Left ventricle myocardium inferior (tissue), 1 donor: ENCODE data around the gene BBLN. TPM values are rescaled to one million over a fixed set of nuclear protein-coding genes. Genes with fewer than 3 reads are reported as not detected.

Experiments
- DNase-seq: peaks from one replicate; pipeline ENCODE4 v3.0.0-alpha.2; 2020
- H3K27ac ChIP-seq: fragments of 200-600 bp; replicated peaks from 2 replicates; pipeline ENCODE4 v1.8.0; 2021
- H3K27me3 ChIP-seq: fragments of 200-600 bp; 2 replicates; pipeline ENCODE4 v1.8.0; 2021; ENCODE audit warnings: low read depth
- H3K36me3 ChIP-seq: fragments of 200-600 bp; 2 replicates; pipeline ENCODE4 v1.8.0; 2021
- H3K4me1 ChIP-seq: fragments of 200-600 bp; 2 replicates; pipeline ENCODE4 v1.8.0; 2021
- H3K4me3 ChIP-seq: fragments of 200-600 bp; 2 replicates; pipeline ENCODE4 v1.8.0; 2021; ENCODE audit warnings: mild to moderate bottlenecking, moderate library complexity
- H3K9me3 ChIP-seq: fragments of 200-600 bp; replicated peaks from 2 replicates; pipeline ENCODE4 v1.8.0; 2021
- CTCF ChIP-seq: fragments of 200-600 bp; IDR thresholded peaks from 2 replicates; pipeline ENCODE4 v1.8.0; 2021; ENCODE audit warnings: antibody characterized with exemption, mild to moderate bottlenecking, borderline replicate concordance
- intact Hi-C: fragments of 100-400 bp; cut with micrococcal nuclease; formaldehyde crosslinking; loops from one replicate; pipeline ENCODE4 v1.11.0; 2022
- total RNA-seq: library from RNA; stranded (reverse); fragmentation: NEBNext Ultra II Directional; extraction: Animal tissue kit (Norgen Biotek cat#: 25700); gene quantifications from one replicate; pipeline ENCODE4 v1.2.1, GENCODE V29; 2021
- donor health status: DM: no; HTN: yes; CAD: no; lungs with severe emphysema.

BBLN gene
- total RNA-seq, 1 donor from 2014 or later = 52.5 TPM

DNA sequence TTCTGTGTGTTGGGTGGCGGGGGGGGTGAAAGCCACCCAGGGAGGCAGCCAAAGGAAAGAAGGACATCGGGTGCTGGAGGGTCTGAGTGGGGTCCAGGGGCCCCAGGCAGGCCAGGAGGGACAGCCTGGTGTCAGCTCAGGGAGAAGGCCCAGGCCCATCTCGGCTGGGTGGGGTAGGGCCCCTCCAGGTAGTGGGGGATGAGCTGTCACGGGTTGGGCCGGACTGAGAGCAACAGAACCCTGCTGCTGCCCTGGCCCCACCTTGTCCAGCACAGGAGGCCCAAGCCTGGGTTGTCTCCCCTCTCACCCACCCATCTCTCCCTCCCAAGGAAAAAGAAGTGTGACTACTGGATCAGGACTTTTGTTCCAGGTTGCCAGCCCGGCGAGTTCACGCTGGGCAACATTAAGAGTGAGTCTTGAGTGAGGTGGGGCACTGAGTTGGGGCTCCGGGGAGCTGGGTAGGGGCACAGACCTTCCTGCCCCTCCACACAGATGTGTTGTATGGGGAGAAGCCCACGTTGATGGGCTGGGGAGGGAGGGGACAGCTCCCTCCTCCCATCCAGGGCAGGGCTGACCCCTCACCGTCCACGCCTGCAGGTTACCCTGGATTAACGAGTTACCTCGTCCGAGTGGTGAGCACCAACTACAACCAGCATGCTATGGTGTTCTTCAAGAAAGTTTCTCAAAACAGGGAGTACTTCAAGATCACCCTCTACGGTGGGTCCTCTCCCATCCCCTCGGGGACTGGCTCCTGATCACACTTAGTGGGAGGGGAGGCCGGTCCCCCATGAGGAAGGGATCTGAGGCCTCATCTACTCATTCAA, 8.5 kb upstream of the BBLN start:
- H3K9me3 ChIP-seq = no peaks in the 10 kb centered on the region
- DNase-seq = no peak
- H3K4me3 ChIP-seq = no peak overlapping the region
- peaks cover 27% of the 10 kb centered on the region for H3K4me1 ChIP-seq
- intact Hi-C loops = no loop called here
- no peaks in the 10 kb centered on the region for H3K36me3 ChIP-seq
- TF ChIP-seq CTCF = no peak
- H3K27me3 ChIP-seq = no peaks in the 10 kb centered on the region
- H3K27ac ChIP-seq = no peak overlapping the region

- Histone ChIP-seq H3K9me3 (no peaks in the 10 kb centered on the region), H3K36me3 (no peaks in the 10 kb centered on the region), H3K4me1 (peaks cover 27% of the 10 kb centered on the region), H3K27ac (no peak overlapping the region), H3K4me3 (no peak overlapping the region), H3K27me3 (no peaks in the 10 kb centered on the region)
- DNase-seq = no peak
- intact Hi-C loops = no loop called here
- TF ChIP-seq CTCF = no peak
Measured at GRCh38 chr9:128152133-128153059, 7.7 kb upstream of the BBLN start.

DNA sequence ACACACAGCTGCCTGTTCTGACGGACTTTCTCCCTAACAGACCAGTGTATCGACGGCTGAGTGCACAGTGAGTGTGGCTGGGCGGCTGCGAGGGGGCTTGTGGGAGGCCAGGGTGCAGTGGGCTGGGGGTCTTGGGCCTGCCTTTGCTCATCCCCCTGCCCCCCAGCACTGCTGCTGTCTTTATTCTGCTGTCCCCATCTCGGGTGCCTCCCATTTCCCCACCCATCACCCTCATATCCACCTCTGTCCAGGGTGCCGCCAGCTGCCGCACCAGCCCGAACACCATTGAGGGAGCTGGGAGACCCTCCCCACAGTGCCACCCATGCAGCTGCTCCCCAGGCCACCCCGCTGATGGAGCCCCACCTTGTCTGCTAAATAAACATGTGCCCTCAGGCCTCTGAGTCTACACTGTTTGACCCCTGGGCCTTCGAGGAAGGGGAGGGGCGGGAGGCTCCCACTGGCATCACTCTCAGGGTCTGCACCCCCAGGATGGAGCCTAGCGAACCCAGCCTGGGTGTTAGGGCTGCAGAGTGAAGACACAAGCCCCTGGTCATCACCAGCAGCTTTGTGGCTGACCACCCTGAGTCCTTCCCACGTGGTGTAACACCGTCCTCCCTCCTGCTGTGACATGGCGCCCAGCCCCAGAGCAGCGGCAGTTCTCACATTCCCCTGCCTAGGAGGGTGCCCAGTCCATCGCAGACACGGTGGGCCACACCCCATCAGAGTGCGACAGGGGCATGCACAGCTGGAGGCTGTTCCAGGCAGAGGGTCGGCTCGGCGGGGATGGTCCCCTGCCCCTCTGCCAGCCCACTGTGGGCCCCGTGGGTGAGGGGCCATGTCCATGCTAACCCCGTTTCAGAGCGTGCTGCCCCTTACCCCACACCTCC, 6.8 kb upstream of the BBLN start:
- Histone ChIP-seq H3K4me1 (peaks cover 26% of the 10 kb centered on the region), H3K27me3 (no peaks in the 10 kb centered on the region), H3K36me3 (no peaks in the 10 kb centered on the region), H3K27ac (no peak overlapping the region), H3K9me3 (no peaks in the 10 kb centered on the region), H3K4me3 (no peak overlapping the region)
- intact Hi-C loops = no loop called here
- no peak for TF ChIP-seq CTCF
- DNase-seq = no peak

GRCh38 chr9:128153947-128154695, 5.9 kb upstream of the BBLN start:
- Histone ChIP-seq H3K27ac (no peak overlapping the region), H3K4me3 (no peak overlapping the region), H3K4me1 (peaks cover 18% of the 10 kb centered on the region), H3K36me3 (no peaks in the 10 kb centered on the region), H3K9me3 (no peaks in the 10 kb centered on the region), H3K27me3 (no peaks in the 10 kb centered on the region)
- TF ChIP-seq CTCF = no peak
- intact Hi-C loops = no loop called here
- DNase-seq = no peak
